Measurements from ENCODE around the gene DENR. TPM values are rescaled to one million over a fixed set of nuclear protein-coding genes. Genes with fewer than 3 reads are reported as not detected.
"Not testable (repeated sequence)": the region's sequence is repeated elsewhere in the genome, so short reads cannot be mapped to it uniquely, and the experiment has no call there.

Gene DENR
- total RNA-seq, 2 donors from 2014 or later = 16.4 to 37.2 TPM

GRCh38 chr12:122738571-122738970 lies 14.1 kb upstream of the DENR start:
- H3K9me3 ChIP-seq = no peaks in the 10 kb centered on the region
- TF ChIP-seq CTCF (IDR thresholded peaks at IDR 0.05) = no peak

GRCh38 chr12:122740351-122740750 lies 12.3 kb upstream of the DENR start:
- DNase-seq (ENCODE audit: low spot score) = no peak

More at GRCh38 chr12:122738571-122738970, 14.1 kb upstream of the DENR start:
- Histone ChIP-seq H3K36me3 (no peaks in the 10 kb centered on the region), H3K4me3 (no peak overlapping the region), H3K27me3 (replicated peaks; ENCODE audit: insufficient read depth) (no peaks in the 10 kb centered on the region), H3K4me1 (ENCODE audit: control insufficient read depth in 1 of 2, low read depth in 2 of 2) (no peaks in the 10 kb centered on the region), H3K27ac (no peak overlapping the region)
- ATAC-seq (ENCODE audit: insufficient number of reproducible peaks, low FRiP score, low read depth) = no peak
- DNase-seq (ENCODE audit: low spot score) = no peak

GRCh38 chr12:122743895-122744525 lies 8.6 kb upstream of the DENR start:
- no peak overlapping the region for H3K27ac ChIP-seq
- no peaks in the 10 kb centered on the region for H3K27me3 ChIP-seq (replicated peaks; ENCODE audit: insufficient read depth)
- H3K9me3 ChIP-seq = no peaks in the 10 kb centered on the region
- no peak for TF ChIP-seq CTCF (IDR thresholded peaks at IDR 0.05)
- no peak overlapping the region for H3K4me3 ChIP-seq
- ATAC-seq (ENCODE audit: insufficient number of reproducible peaks, low FRiP score, low read depth) = no peak
- DNase-seq (ENCODE audit: low spot score) = no peak
- no peaks in the 10 kb centered on the region for H3K4me1 ChIP-seq (ENCODE audit: control insufficient read depth in 1 of 2, low read depth in 2 of 2)
- no peaks in the 10 kb centered on the region for H3K36me3 ChIP-seq

More at GRCh38 chr12:122740351-122740750, 12.3 kb upstream of the DENR start:
- no peaks in the 10 kb centered on the region for H3K36me3 ChIP-seq
- H3K4me3 ChIP-seq = no peak overlapping the region
- H3K27ac ChIP-seq = no peak overlapping the region
- no peaks in the 10 kb centered on the region for H3K9me3 ChIP-seq
- no peak for TF ChIP-seq CTCF (IDR thresholded peaks at IDR 0.05)
- no peaks in the 10 kb centered on the region for H3K27me3 ChIP-seq (replicated peaks; ENCODE audit: insufficient read depth)
- no peak for ATAC-seq (ENCODE audit: insufficient number of reproducible peaks, low FRiP score, low read depth)
- no peaks in the 10 kb centered on the region for H3K4me1 ChIP-seq (ENCODE audit: control insufficient read depth in 1 of 2, low read depth in 2 of 2)

- ATAC-seq (ENCODE audit: insufficient number of reproducible peaks, low FRiP score, low read depth) = no peak
- Histone ChIP-seq H3K27ac (no peak overlapping the region), H3K4me1 (ENCODE audit: control insufficient read depth in 1 of 2, low read depth in 2 of 2) (no peaks in the 10 kb centered on the region), H3K9me3 (no peaks in the 10 kb centered on the region), H3K27me3 (replicated peaks; ENCODE audit: insufficient read depth) (no peaks in the 10 kb centered on the region), H3K4me3 (no peak overlapping the region), H3K36me3 (no peaks in the 10 kb centered on the region)
- no peak for TF ChIP-seq CTCF (IDR thresholded peaks at IDR 0.05)
- no peak for DNase-seq (ENCODE audit: low spot score)
These were observed 5.1 kb upstream of the DENR start for GRCh38 chr12:122747224-122748135.

- no peak overlapping the region for H3K27ac ChIP-seq
- H3K4me1 ChIP-seq (ENCODE audit: control insufficient read depth in 1 of 2, low read depth in 2 of 2) = peaks cover 8 to 11% of the 10 kb centered on the region in 2 donors
- H3K9me3 ChIP-seq = no peaks in the 10 kb centered on the region
- H3K27me3 ChIP-seq (replicated peaks; ENCODE audit: insufficient read depth) = no peaks in the 10 kb centered on the region
- H3K4me3 ChIP-seq = no peak overlapping the region
- no peak for TF ChIP-seq CTCF (IDR thresholded peaks at IDR 0.05)
- no peaks in the 10 kb centered on the region for H3K36me3 ChIP-seq
- no peak for ATAC-seq (ENCODE audit: insufficient number of reproducible peaks, low FRiP score, low read depth)
- no peak for DNase-seq (ENCODE audit: low spot score)
These were observed 2.9 kb upstream of the DENR start for GRCh38 chr12:122749569-122750332.

GRCh38 chr12:122750781-122751515 lies 1.7 kb upstream of the DENR start:
- not testable (repeated sequence) for ATAC-seq (ENCODE audit: insufficient number of reproducible peaks, low FRiP score, low read depth); H3K9me3 ChIP-seq; H3K4me3 ChIP-seq; H3K27me3 ChIP-seq (replicated peaks; ENCODE audit: insufficient read depth); H3K27ac ChIP-seq; H3K36me3 ChIP-seq; DNase-seq (ENCODE audit: low spot score)
- H3K4me1 ChIP-seq (ENCODE audit: control insufficient read depth in 1 of 2, low read depth in 2 of 2) = peaks cover 8 to 11% of the 10 kb centered on the region in 2 donors

Measured in thoracic aorta (tissue), 2 donors.